ENCODE results near the gene SDC1.

SDC1 gene

GRCh38 chr2:20213651-20214565 lies 11.0 kb downstream of the SDC1 start:
- DNase-seq = peak; percentile 29

- DNase-seq = no peak
Measured at GRCh38 chr2:20212871-20213503, 11.9 kb downstream of the SDC1 start.

- DNase-seq = peak; percentile 95
Measured at GRCh38 chr2:20212459-20212870, 12.5 kb downstream of the SDC1 start.

GRCh38 chr2:20211860-20212458 lies 13.0 kb downstream of the SDC1 start:
- DNase-seq = no peak

GRCh38 chr2:20211420-20211819 lies 13.5 kb downstream of the SDC1 start:
- DNase-seq = no peak

GRCh38 chr2:20210462-20210861 lies 14.5 kb downstream of the SDC1 start:
- no peak for DNase-seq

GRCh38 chr2:20209373-20210109 lies 15.4 kb downstream of the SDC1 start:
- no peak for DNase-seq

GRCh38 chr2:20208476-20208859 lies 16.5 kb downstream of the SDC1 start:
- no peak for DNase-seq

- DNase-seq = no peak
Measured at GRCh38 chr2:20207051-20207450, 17.9 kb downstream of the SDC1 start.

GRCh38 chr2:20205915-20206524 lies 18.9 kb downstream of the SDC1 start:
- no peak for DNase-seq

- DNase-seq = no peak
Measured at GRCh38 chr2:20205069-20205468, 19.9 kb downstream of the SDC1 start.

- no peak for DNase-seq
Measured at GRCh38 chr2:20203521-20204225, 21.3 kb downstream of the SDC1 start.

GRCh38 chr2:20203072-20203471 lies 21.9 kb downstream of the SDC1 start:
- DNase-seq = no peak

GRCh38 chr2:20201671-20202070 lies 23.3 kb downstream of the SDC1 start:
- DNase-seq = no peak

- no peak for DNase-seq
Measured at GRCh38 chr2:20200697-20201555, 24.0 kb downstream of the SDC1 start.

GRCh38 chr2:20199633-20200270 lies 25.2 kb downstream of the SDC1 start:
- DNase-seq = no peak

- no peak for DNase-seq
Measured at GRCh38 chr2:20198796-20199632, 25.9 kb downstream of the SDC1 start.

GRCh38 chr2:20198001-20198400 lies 26.9 kb downstream of the SDC1 start:
- DNase-seq = no peak

- no peak for DNase-seq
Measured at GRCh38 chr2:20197192-20197591, 27.7 kb downstream of the SDC1 start.
